SK-N-MC (cell line): ENCODE measurements around the gene HMGCS1.

ENCODE experiments used
- EZH2 ChIP-seq: fragments of 200-600 bp; sonication (generic); IDR thresholded peaks from one replicate; pipeline ENCODE4 v1.6.1; 2017; ENCODE audit warnings: antibody characterized with exemption
- FOXP2 ChIP-seq: optimal IDR thresholded peaks from 2 replicates; pipeline ENCODE3; 2011; ENCODE audit warnings: mild to moderate bottlenecking, moderate library complexity; ENCODE audit not compliant: insufficient read depth; ENCODE audit errors: extremely low read length, control extremely low read depth
- POLR2AphosphoS5 ChIP-seq: IDR thresholded peaks from 2 replicates; pipeline ENCODE4 v1.6.1; 2012; ENCODE audit warnings: mild to moderate bottlenecking, low read depth, low read length, borderline replicate concordance

DNA sequence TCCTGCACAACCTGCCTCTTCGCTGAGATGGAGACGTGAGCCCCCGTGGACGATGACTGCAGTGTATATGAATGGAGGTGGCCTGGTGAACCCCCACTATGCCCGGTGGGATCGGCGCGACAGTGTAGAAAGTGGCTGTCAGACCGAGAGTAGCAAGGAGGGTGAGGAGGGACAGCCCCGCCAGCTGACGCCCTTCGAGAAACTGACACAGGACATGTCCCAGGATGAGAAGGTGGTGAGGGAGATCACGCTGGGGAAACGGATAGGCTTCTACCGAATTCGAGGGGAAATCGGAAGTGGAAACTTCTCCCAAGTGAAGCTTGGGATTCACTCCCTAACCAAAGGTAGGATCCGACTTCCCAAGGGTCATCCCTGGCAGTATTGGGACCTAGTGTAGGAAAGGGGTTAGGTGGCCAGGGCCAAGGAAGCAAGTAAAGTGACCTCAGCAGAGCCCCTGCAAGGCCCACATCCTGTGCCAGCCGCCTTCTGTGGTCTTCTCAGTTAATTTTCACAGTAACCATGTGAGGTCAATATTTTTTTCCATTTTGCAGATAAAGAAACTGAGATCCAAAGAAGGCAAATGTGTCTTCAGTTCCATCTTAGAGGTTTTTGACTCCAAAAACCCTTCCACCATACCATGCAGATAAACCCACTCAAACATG, 67.4 kb downstream of the HMGCS1 start:
- TF ChIP-seq EZH2 (no peak), POLR2AphosphoS5 (no peak), FOXP2 (no peak)
